Lower leg skin (tissue), 4 donors: ENCODE data around the gene IKZF1. TPM values are rescaled to one million over a fixed set of nuclear protein-coding genes. Genes with fewer than 3 reads are reported as not detected.

Experiments
- DNase-seq, 2 donors: peaks; one replicate each; pipeline ENCODE4 v3.0.0-alpha.2; 2019; ENCODE audit warnings: low spot score in 2 of 2
- H3K4me3 ChIP-seq: fragments of 200-600 bp; sonication (generic); 2 replicates; pipeline ENCODE4 v1.5.1; 2017; ENCODE audit warnings: mild to moderate bottlenecking, low read depth; ENCODE audit not compliant: poor library complexity, severe bottlenecking
- POLR2A ChIP-seq, 2 donors: fragments of 450-650 bp; IDR thresholded peaks; one replicate each; pipeline ENCODE4 v1.6.1; 2016 to 2017; ENCODE audit warnings: antibody characterized with exemption in 2 of 2, mild to moderate bottlenecking in 1 of 2, moderate library complexity in 1 of 2
- WGBS, 2 donors: methylation state at CpG; one replicate each; pipeline ENCODE4 v1.1.5; 2018; 5-methylcytosine and 5-hydroxymethylcytosine counted together
- intact Hi-C: fragments of 100-400 bp; cut with DNase I; formaldehyde crosslinking; loops from one replicate; pipeline ENCODE4 v1.15.0; 2023; ENCODE audit warnings: low total_unique reads
- total RNA-seq, 4 donors: library from RNA; depleted of rRNA; stranded (reverse); fragments of >200 nt; gene quantifications; one replicate each; pipeline ENCODE4 v1.1.0, GENCODE V29; 2016
- TF ChIP-seq, protein P1 (sequence below), 3 donors: fragments of 450-650 bp; IDR thresholded peaks; one replicate each; pipeline ENCODE4 v1.5.1; 2016; ENCODE audit warnings: antibody characterized with exemption in 3 of 3, mild to moderate bottlenecking in 3 of 3, moderate library complexity in 2 of 3

The IKZF1 gene
- total RNA-seq, 4 donors from 2014 or later: 5.3 to 10.8 (median 7.6) TPM

DNA sequence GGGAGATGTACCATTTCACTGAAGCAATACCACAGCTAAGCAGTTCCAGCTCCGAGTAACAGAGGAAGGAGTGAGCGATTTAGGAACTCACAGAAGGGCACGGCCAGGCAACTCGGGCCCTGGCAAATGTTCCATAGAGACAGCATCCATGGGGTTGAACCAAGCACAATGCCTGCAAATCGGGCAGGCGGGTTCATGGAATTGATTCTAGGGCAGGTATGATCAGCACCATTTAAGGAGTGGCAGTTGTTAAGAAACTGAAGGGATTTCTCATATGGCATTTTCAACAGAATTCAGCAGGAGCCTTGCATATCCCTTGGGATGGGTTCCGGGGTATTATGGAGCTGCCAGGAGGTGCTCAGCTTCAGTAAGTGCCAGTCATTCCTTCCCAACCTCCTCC lies 66.4 kb downstream of the IKZF1 start:
- no peak for TF ChIP-seq POLR2A (IDR thresholded peaks at IDR 0.05)
- TF ChIP-seq, protein P1, sequence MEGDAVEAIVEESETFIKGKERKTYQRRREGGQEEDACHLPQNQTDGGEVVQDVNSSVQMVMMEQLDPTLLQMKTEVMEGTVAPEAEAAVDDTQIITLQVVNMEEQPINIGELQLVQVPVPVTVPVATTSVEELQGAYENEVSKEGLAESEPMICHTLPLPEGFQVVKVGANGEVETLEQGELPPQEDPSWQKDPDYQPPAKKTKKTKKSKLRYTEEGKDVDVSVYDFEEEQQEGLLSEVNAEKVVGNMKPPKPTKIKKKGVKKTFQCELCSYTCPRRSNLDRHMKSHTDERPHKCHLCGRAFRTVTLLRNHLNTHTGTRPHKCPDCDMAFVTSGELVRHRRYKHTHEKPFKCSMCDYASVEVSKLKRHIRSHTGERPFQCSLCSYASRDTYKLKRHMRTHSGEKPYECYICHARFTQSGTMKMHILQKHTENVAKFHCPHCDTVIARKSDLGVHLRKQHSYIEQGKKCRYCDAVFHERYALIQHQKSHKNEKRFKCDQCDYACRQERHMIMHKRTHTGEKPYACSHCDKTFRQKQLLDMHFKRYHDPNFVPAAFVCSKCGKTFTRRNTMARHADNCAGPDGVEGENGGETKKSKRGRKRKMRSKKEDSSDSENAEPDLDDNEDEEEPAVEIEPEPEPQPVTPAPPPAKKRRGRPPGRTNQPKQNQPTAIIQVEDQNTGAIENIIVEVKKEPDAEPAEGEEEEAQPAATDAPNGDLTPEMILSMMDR (IDR thresholded peaks at IDR 0.05): no peak
- DNase-seq: no peak
- WGBS, 2 donors: 90 to 93% methylated on average over 7 of the region's 7 CpGs
- no peak overlapping the region for H3K4me3 ChIP-seq
- intact Hi-C loops: no loop called here

DNA sequence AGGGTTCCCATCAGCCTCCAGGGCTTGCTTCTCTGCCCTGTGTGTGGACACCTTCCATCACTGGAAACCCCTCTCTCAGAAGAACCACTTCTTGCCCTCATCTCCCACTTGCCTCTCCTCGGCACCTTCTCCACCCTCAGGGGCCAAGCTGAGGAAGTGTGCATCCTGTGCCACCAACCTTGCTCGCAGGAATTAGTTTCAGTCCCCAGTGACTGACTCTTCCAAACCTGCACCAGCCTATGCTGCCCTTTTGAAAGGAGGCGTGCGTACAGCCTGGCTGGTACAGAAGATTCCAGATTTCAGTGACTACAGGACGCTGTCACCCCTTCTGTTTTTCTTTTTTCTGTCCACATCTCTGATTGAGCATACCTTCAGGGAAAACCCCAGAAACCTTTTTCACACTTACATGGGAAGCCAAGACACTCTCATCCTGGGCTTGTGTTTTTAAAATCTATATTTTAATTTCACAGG lies 67.1 kb downstream of the IKZF1 start:
- intact Hi-C loops: no loop called here
- no peak for DNase-seq
- WGBS, 2 donors: 86 to 90% methylated on average over 5 of the region's 5 CpGs
- TF ChIP-seq, protein P1 (IDR thresholded peaks at IDR 0.05): no peak
- TF ChIP-seq POLR2A (IDR thresholded peaks at IDR 0.05): no peak
- no peak overlapping the region for H3K4me3 ChIP-seq

DNA sequence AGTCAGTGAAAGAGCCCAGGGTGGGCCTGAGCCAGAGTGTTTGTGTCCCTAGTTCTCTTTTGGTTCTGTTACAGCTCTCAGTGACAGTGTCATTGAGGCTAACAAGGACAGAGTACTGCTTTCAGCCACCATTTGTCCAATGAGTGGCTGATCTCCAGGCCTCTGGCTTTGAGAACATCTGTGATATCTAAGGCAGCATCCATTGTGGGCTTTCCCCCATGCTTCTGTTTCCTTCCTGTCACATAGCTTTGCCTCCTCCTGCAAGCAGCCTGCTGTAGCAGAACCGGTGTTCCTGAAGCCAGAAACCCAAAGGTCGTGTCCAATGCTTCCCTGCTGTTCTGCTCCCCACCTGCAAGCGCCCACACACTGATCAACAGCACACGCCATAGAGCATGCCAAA lies 68.4 kb downstream of the IKZF1 start:
- no peak for DNase-seq
- 82% methylated on average over 4 of the region's 4 CpGs for WGBS, 2 donors
- intact Hi-C loops: no loop called here

DNA sequence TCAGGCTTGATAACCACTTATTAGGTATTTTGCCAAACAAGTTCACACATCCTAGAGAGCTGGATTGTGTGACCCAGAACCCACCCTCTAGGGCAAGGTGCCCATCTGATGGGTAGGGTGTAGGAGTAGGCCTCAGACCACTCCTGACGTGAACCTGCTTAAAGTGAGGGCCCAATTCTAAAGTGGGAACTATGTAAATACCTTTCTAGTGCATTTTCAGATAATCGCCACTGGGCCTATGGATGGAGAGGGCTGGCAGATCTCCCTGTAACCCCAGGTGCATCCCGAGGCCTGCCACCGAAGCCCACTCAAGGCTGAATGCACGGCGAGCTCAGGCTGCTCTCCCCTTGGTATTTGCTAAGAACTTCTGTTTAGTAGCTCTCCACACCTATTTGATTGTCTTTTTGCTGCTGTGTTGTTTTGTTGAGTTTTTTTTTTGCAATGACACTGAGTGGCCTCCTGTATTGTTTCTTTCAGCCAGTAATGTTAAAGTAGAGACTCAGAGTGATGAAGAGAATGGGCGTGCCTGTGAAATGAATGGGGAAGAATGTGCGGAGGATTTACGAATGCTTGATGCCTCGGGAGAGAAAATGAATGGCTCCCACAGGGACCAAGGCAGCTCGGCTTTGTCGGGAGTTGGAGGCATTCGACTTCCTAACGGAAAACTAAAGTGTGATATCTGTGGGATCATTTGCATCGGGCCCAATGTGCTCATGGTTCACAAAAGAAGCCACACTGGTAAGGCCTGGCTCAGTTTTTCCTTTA lies 71.7 kb downstream of the IKZF1 start:
- intact Hi-C loops: no loop called here
- no peak overlapping the region for H3K4me3 ChIP-seq
- DNase-seq: no peak
- 90 to 91% methylated on average over 15 of the region's 15 CpGs for WGBS, 2 donors
- TF ChIP-seq POLR2A (IDR thresholded peaks at IDR 0.05): no peak
- TF ChIP-seq, protein P1 (IDR thresholded peaks at IDR 0.05): no peak

More for the DNA sequence above, 68.4 kb downstream of the IKZF1 start:
- no peak overlapping the region for H3K4me3 ChIP-seq
- TF ChIP-seq, protein P1 (IDR thresholded peaks at IDR 0.05): no peak
- TF ChIP-seq POLR2A (IDR thresholded peaks at IDR 0.05): no peak

DNA sequence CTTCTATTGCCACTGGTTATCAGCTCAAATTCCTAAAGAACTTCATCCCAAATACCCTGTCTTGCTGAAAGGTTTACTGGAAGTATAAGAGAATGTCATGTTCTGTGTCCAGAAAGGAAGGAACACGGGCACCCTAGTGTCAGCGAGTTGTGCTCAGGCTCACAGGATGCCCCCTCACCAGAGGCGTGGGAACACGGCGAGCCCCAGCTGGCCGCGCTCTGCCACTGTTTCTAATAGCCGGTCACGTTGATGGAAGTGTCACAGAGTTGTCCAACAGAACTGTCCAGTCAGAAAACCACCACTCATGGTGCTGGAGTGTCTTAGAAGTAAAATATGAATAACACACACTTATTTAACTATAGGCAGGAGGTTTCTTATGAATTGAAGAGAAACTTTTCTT lies 72.8 kb downstream of the IKZF1 start:
- WGBS, 2 donors: 94 to 96% methylated on average over 9 of the region's 9 CpGs
- TF ChIP-seq POLR2A (IDR thresholded peaks at IDR 0.05): no peak
- TF ChIP-seq, protein P1 (IDR thresholded peaks at IDR 0.05): no peak
- H3K4me3 ChIP-seq: no peak overlapping the region
- intact Hi-C loops: no loop called here
- DNase-seq: no peak
